Liver (tissue), 3 donors: Measurements from ENCODE around the gene NOL9.

Source experiments
- JUND ChIP-seq, 2 donors: IDR thresholded peaks; 2 replicates each; pipeline ENCODE4 v1.6.1; 2016; ENCODE audit warnings: antibody characterized with exemption in 2 of 2
- MAX ChIP-seq: IDR thresholded peaks from 2 replicates; pipeline ENCODE4 v1.6.1; 2016; ENCODE audit warnings: antibody characterized with exemption
- RAD21 ChIP-seq, 2 donors: IDR thresholded peaks; 2 replicates each; pipeline ENCODE4 v1.6.1; 2016; ENCODE audit warnings: antibody characterized with exemption in 2 of 2, mild to moderate bottlenecking in 2 of 2
- REST ChIP-seq: IDR thresholded peaks from 2 replicates; pipeline ENCODE4 v1.6.1; 2016; ENCODE audit warnings: antibody characterized with exemption, mild to moderate bottlenecking
- TAF1 ChIP-seq: conservative IDR thresholded peaks from 2 replicates; pipeline ENCODE4 v1.6.1; 2016; ENCODE audit warnings: antibody characterized with exemption, mild to moderate bottlenecking
- YY1 ChIP-seq: IDR thresholded peaks from 2 replicates; pipeline ENCODE4 v1.6.1; 2016; ENCODE audit warnings: antibody characterized with exemption, mild to moderate bottlenecking
- TF ChIP-seq, protein P1 (sequence below): fragments of 150-350 bp; IDR thresholded peaks from 2 replicates; pipeline ENCODE4 v1.5.1; 2017; ENCODE audit warnings: improper control_type of control experiment, low read depth, low read length; ENCODE audit not compliant: missing input control
- TF ChIP-seq, protein P2 (sequence below): IDR thresholded peaks from 2 replicates; pipeline ENCODE4 v1.6.1; 2016; ENCODE audit warnings: antibody characterized with exemption
- donor health status: healthy.
- donor health status: healthy.

DNA sequence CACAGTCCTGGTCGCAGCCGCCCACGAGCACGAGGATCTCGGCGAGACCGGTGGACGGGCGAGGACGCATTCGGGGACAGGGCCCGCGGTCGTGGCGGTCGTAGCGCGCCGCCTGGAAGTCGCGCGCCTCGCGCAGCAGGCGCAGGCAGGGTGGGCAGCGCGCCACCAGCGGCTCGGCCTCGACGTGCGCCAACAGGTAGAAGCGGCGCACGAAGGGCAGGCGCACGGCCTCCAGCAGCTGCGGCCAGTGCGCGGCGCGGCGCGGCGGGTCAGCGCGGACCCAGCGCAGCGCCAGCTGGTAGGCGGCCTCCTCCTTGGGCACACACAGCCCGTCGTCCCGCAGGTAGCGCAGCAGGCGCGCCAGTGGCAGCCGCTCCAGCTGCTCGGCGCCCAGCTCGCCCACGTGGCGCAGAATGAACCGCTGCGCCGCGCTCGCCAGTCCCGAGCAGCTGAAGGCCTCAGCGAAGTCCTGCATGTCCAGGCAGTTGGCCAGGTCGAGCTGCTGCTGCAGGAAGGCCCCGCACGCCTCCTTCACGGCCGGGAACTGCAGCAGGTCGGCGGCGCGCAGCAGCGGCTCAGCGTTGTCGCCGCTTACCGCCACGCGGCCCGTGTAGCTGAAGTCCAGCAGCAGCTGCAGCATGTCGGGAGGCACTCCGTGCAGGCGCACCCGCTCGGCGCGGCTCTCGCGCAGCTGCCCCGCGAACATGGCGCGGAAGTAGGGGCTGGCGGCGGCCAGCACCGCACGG, 47.8 kb upstream of the NOL9 start:
- TF ChIP-seq, protein P1, sequence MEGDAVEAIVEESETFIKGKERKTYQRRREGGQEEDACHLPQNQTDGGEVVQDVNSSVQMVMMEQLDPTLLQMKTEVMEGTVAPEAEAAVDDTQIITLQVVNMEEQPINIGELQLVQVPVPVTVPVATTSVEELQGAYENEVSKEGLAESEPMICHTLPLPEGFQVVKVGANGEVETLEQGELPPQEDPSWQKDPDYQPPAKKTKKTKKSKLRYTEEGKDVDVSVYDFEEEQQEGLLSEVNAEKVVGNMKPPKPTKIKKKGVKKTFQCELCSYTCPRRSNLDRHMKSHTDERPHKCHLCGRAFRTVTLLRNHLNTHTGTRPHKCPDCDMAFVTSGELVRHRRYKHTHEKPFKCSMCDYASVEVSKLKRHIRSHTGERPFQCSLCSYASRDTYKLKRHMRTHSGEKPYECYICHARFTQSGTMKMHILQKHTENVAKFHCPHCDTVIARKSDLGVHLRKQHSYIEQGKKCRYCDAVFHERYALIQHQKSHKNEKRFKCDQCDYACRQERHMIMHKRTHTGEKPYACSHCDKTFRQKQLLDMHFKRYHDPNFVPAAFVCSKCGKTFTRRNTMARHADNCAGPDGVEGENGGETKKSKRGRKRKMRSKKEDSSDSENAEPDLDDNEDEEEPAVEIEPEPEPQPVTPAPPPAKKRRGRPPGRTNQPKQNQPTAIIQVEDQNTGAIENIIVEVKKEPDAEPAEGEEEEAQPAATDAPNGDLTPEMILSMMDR = no peak
- TF ChIP-seq, protein P2, sequence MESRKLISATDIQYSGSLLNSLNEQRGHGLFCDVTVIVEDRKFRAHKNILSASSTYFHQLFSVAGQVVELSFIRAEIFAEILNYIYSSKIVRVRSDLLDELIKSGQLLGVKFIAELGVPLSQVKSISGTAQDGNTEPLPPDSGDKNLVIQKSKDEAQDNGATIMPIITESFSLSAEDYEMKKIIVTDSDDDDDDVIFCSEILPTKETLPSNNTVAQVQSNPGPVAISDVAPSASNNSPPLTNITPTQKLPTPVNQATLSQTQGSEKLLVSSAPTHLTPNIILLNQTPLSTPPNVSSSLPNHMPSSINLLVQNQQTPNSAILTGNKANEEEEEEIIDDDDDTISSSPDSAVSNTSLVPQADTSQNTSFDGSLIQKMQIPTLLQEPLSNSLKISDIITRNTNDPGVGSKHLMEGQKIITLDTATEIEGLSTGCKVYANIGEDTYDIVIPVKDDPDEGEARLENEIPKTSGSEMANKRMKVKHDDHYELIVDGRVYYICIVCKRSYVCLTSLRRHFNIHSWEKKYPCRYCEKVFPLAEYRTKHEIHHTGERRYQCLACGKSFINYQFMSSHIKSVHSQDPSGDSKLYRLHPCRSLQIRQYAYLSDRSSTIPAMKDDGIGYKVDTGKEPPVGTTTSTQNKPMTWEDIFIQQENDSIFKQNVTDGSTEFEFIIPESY = no peak
- no peak for TF ChIP-seq REST
- no peak for TF ChIP-seq TAF1
- TF ChIP-seq YY1 = no peak
- no peak for TF ChIP-seq RAD21 (IDR thresholded peaks at IDR 0.05)
- TF ChIP-seq JUND (IDR thresholded peaks at IDR 0.05) = no peak
- TF ChIP-seq MAX = no peak
